Suppressor macrophage treated with lipopolysaccharide for 4 hours (primary cell): Measurements from ENCODE around the gene COG3.
A peak's percentile ranks its signal among the peaks of the same experiment; 100 is the strongest.

Experiments used
- DNase-seq: peaks from one replicate; pipeline ENCODE4 v3.0.0-alpha.2; 2020

Gene COG3

GRCh38 chr13:45508776-45509175 is 44.0 kb downstream of the COG3 start:
- DNase-seq, result no peak

DNA sequence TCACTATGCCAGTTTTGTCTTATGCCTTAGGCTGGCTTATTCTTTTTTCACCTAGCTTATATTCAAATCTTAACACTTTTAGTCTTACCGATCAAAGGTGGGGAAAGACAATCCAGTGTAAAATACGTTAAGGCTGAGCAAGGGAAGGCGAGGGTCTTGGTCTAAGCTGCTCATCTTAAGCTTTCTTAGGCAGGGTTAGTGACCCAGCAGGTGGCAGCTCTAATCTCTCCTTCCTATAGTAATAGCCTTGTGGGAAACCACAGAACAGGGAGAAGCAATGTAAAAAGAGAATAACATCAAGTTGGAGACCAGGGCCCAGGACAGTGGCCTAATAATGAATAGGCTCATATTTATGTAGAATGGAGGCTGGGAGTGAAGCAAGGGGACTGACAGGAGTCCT is 45.9 kb downstream of the COG3 start:
- DNase-seq, result no peak

DNA sequence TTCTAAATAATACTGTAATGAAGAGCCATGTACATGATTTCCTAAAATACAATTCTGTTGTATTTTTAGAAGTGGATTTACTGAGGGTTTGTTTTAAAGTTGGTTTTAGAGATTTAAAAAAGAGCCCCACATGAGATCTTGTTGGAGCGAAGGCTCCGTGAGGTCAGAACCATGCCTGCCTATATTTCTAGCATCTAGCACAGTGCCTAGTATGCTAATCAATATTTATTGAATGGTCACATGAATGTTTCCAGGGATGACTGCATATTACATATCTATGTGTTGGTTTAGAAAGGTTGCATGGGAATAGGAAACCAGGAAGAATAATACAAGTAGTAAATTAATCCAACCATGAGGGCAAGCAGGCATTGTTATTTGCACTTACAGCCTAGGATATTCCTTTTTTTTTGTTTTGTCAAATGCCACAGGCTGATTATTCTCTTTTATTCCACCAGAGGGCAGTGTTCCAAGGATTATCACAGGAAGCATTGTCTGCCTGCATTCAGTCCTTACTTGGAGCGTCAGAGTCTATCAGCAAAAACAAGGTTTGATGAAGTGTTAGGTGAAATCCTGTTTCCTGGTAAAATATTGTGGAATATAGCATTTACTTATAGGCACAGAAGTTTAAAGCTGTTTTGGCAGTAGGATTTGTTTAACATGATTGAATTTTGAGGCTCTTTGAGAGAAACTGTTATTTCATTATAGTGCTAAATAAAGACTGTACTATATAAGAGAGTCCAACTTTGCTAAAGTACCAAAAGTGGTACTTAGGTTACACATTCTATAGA is 46.8 kb downstream of the COG3 start:
- DNase-seq, result peak; percentile 76

- DNase-seq, result no peak
These were observed 47.4 kb downstream of the COG3 start for GRCh38 chr13:45512098-45512496.

- no peak for DNase-seq
These were observed 52.0 kb downstream of the COG3 start for GRCh38 chr13:45516757-45517156.

GRCh38 chr13:45518525-45519245 is 53.9 kb downstream of the COG3 start:
- DNase-seq, result peak; percentile 16

- DNase-seq, result peak; percentile 78
These were observed 54.8 kb downstream of the COG3 start for GRCh38 chr13:45519493-45519892.

DNA sequence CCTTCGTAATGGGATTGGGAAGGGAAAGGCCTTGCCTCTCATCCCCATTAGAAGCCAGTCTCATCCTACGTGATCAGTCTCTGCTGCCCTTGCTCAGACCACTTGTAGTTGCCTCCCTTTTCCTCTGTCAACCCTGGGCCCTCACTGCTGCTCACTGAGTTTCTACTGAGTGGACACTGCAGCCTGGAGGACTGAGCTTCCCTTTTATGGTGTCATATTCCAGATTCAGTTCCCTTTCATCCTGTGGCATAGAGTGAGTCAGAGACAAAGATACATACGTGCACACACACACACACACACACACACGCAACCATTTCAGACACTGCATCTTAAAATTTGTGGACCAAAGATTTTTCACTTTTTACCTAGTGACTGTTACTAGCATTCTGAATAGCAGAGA is 56.6 kb downstream of the COG3 start:
- peak; percentile 96 for DNase-seq

DNA sequence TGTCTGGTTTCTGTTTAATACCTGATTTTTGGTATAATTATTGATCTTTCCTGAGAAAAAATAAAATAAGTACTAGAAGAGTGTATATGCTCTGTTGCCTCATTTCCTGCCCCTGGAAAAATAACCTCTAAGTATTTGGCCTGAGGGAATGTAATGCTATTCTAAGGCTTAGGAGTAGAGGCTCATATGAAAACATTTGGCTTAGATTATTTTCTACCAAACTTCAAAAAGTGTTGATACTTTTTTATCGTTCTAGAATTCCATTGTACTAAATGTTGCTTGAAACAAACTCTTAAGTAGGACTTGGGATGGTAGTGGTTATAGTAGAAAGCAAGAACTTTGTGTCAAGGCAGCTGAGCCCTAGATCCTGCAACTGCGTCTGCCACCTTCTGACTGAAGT is 57.8 kb downstream of the COG3 start:
- no peak for DNase-seq

DNA sequence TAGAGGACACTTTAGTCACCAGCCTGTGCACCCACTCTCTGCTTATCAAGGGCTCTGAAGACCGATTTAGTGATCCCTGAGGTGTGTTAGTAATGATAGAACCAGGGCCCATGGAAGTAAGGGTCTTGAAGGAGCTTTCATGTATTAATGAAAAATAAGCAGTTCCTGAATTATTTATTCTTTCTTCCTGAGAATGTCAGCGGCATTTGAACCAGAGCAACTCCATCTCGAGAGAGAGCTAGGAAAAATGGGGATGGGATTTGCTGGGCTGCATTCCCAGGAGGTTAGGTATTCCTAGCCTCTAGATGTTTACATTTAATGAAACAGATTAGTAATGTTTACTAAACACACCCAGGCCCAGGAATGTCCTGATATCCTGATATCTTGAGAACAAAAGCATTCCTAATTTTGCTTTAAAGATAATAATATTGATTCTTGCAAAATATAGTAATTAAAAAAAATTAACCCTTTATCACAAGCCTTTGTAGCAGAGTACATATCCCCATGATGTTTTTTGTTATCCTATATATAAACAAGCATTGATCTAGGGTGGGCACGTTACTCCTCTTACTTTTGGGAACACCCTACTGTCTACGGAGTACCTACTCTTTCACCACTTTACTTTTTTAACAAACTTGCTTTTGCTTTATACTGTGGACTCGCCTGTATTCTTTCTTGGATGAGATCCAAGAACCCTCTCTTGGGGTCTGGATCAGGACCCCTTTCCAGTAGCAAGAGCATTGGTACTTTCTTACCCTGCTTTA is 63.1 kb downstream of the COG3 start:
- DNase-seq, result no peak

DNA sequence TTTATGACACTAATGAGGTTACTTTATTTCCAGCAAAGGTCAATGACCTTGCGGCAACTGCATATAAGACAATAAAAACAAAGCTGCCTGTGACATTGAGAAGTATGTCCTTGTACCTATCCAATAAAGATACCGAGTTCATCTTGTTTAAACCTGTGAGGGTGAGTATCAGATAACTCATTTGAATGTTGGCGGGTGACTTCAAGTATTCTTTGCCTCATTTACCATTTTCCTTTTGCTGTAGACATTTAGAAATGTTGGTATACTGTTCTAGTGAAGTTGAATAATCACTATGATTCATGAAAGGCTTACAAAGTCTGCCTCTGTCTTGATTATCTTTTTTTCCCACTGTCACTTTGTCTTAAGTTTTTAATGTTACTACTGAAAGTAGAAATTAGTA is 65.0 kb downstream of the COG3 start:
- DNase-seq, result no peak

GRCh38 chr13:45534604-45535003 is 69.9 kb downstream of the COG3 start:
- DNase-seq, result no peak

- DNase-seq, result no peak
These were observed 71.5 kb downstream of the COG3 start for GRCh38 chr13:45536224-45536623.

- no peak for DNase-seq
These were observed 72.8 kb downstream of the COG3 start for GRCh38 chr13:45537516-45537915.

DNA sequence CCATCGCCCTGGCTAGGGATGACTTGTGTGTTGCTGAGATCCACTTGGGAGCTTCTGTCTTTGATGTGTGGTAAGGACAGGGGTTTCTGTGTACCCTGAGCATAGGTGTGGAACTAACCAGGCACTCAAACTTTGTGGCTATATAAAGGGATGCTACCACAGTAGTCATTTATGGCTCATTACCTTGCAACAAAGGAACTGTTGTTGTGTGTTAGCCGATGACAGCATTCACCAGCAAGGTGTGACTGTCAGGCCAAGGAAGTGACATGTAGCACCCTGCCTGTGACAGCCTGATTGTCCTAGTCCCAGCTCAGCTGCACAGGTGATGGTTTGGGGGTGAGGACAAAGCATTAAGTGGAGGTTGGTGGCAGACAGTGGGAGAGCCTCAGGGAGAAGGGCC is 73.6 kb downstream of the COG3 start:
- no peak for DNase-seq

- no peak for DNase-seq
These were observed 75.5 kb downstream of the COG3 start for GRCh38 chr13:45540195-45540594.

GRCh38 chr13:45540864-45541263 is 76.1 kb downstream of the COG3 start:
- DNase-seq, result no peak

GRCh38 chr13:45541806-45542205 is 77.1 kb downstream of the COG3 start:
- DNase-seq, result no peak

- DNase-seq, result no peak
These were observed 77.7 kb downstream of the COG3 start for GRCh38 chr13:45542391-45542790.

DNA sequence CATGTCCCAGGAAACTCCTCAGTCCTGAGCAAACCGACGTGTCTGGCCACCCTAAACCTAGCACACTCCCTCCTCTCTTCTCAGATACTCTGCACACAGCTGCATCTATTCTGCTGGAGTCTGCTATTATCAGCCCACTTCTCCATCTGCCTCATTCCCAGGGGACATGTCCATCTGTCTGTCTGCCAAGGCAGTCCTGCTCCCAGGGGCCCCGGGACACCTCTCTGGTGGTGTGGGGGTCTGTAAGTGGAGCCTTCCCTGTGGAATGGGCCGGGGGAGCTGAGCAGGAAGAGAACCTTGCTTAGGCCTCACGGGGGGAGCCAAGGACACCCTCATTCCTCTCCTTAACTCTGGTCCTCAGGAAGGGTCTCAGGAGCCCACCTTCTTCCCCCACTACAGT is 78.1 kb downstream of the COG3 start:
- DNase-seq, result no peak

DNA sequence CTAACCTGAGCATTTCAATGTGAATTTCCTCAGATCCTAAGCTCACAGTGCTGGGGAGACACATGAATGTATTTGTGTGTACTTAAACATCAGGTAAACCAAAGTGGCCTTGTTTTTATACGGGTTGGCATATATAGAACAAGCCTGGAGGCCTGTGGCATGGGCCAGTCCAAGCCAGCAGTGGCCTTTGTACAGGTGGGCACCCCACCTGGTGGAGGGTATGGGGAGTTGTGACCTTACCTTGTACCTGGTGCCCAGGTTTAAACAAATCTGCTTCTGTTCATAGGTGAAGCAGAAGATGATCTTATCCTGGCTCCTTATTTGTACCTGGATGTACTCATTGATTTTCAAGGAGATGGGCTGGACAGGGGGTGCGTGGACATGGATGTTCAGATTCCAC is 79.8 kb downstream of the COG3 start:
- no peak for DNase-seq

DNA sequence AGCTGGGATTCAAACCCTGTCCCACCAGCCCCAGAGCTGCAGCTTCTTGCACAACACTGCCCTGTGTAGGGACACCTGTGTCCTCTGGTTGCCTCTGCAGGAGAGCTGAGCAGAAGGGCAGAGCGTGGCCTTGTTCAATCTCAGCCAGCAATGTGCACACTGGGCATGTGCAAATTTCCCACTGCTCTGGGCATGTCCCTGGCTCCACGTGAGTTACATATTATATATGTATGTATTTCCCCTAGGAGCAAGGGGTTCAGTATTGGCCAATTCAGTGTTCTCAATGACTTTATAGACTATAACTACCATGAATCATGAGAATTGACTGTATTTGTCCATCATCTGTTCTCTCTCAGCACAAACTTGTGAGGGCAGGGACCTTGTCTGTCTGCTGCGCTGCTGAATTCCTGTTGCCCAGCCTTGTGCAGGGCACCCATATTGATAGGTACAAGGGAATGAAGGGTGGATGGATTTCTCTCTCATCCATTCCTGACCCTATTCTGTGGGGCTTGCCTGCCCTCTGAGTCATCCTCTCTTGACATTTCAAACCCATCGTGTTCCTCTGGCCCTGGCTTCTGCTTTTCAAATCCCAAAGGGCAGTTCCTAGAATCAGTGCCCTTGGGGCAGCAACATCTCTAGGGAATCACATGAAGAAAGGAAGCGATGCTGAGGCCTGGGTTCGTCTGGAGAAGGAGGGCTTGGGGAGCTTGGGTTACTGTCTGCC is 81.1 kb downstream of the COG3 start:
- DNase-seq, result peak; percentile 75

DNA sequence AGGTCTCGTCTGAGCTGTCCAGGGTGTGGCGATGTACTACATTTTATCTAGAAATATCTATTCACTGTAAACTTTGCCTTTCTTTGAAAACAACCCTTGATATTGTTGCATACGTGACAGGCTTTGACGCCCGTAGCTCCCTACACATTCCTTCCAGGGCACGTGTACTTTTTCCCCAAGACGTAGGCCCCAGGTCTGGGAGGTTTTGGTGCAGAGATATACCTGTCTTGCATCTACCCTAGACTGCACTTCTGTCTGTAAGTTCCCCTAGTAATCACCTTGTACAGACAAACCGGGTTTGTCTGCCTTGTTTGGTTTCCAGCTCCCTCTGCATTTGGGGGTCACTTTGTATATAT is 81.6 kb downstream of the COG3 start:
- no peak for DNase-seq
